Ishikawa (cell line): Measurements from ENCODE around the gene HHIP.

Source experiments
- CEBPB ChIP-seq: IDR thresholded peaks from 2 replicates; pipeline ENCODE4 v1.6.1; 2012
- CREB1 ChIP-seq: IDR thresholded peaks from 2 replicates; pipeline ENCODE4 v1.6.1; 2012; ENCODE audit warnings: low read depth
- EGR1 ChIP-seq: IDR thresholded peaks from 2 replicates; pipeline ENCODE4 v1.6.1; 2012
- EP300 ChIP-seq: IDR thresholded peaks from 2 replicates; pipeline ENCODE4 v1.6.1; 2012; ENCODE audit warnings: borderline replicate concordance
- FOXM1 ChIP-seq: IDR thresholded peaks from 2 replicates; pipeline ENCODE4 v1.6.1; 2012; ENCODE audit warnings: low read depth, borderline replicate concordance
- NFIC ChIP-seq: IDR thresholded peaks from 2 replicates; pipeline ENCODE4 v1.6.1; 2012
- RAD21 ChIP-seq: IDR thresholded peaks from 2 replicates; pipeline ENCODE4 v1.6.1; 2012; ENCODE audit warnings: low read depth
- TAF1 ChIP-seq: IDR thresholded peaks from 2 replicates; pipeline ENCODE4 v1.6.1; 2012; ENCODE audit warnings: low read depth, mild to moderate bottlenecking
- TCF12 ChIP-seq: IDR thresholded peaks from 2 replicates; pipeline ENCODE4 v1.6.1; 2012; ENCODE audit warnings: low read depth
- TEAD4 ChIP-seq: IDR thresholded peaks from 2 replicates; pipeline ENCODE4 v1.6.1; 2012
- YY1 ChIP-seq: IDR thresholded peaks from 2 replicates; pipeline ENCODE4 v1.6.1; 2012; ENCODE audit warnings: low read depth
- ZBTB7A ChIP-seq: IDR thresholded peaks from 2 replicates; pipeline ENCODE4 v1.6.1; 2012; ENCODE audit warnings: low read depth
- TF ChIP-seq, protein P1 (sequence below): IDR thresholded peaks from 2 replicates; pipeline ENCODE4 v1.6.1; 2012
- TF ChIP-seq, protein P2 (sequence below): IDR thresholded peaks from 2 replicates; pipeline ENCODE4 v1.6.1; 2012
- TF ChIP-seq, protein P3 (sequence below): IDR thresholded peaks from 2 replicates; pipeline ENCODE4 v1.6.1; 2012; ENCODE audit warnings: low read depth, mild to moderate bottlenecking

HHIP gene

DNA sequence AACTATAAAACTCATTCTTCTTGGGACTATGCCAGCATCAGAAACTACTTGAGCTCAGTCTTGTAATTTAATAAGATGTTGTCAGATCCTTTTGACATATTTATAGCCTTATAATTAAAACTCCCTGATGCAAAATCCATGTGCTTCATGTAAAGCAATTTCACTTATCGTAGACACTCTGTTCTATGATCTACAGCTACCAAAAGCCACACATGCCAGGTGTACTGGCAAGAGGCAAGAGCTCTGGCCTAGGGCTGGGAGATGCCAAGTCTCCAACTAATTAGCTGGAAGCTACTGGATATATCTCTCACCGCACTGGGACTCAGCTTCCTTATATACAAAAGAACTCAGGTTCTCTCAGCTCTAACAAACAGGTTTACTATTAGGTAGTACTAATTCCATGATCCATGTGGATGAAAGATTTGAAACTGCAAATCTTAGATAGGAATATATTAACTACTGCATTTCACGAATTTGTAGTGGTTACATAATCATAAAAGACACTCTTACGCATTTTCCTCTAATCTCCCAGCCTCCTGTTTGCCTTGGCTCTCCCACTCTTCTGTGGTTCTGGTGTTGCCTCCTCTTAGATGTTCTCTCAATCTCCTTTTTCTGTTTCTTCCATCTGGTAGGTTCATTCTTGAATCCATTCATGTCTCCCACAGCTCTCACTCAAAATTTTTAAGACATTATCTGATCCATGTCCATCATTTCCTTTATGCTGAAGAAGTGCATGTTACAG lies 103.0 kb downstream of the HHIP start:
- TF ChIP-seq RAD21, result no peak
- no peak for TF ChIP-seq CREB1
- TF ChIP-seq NFIC, result no peak
- TF ChIP-seq EP300, result no peak
- no peak for TF ChIP-seq CEBPB
- no peak for TF ChIP-seq TCF12
- TF ChIP-seq TEAD4, result no peak
- TF ChIP-seq TAF1, result no peak
- no peak for TF ChIP-seq YY1
- no peak for TF ChIP-seq ZBTB7A
- TF ChIP-seq, protein P1, sequence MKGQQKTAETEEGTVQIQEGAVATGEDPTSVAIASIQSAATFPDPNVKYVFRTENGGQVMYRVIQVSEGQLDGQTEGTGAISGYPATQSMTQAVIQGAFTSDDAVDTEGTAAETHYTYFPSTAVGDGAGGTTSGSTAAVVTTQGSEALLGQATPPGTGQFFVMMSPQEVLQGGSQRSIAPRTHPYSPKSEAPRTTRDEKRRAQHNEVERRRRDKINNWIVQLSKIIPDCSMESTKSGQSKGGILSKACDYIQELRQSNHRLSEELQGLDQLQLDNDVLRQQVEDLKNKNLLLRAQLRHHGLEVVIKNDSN, result no peak
- no peak for TF ChIP-seq EGR1
- no peak for TF ChIP-seq FOXM1
- TF ChIP-seq, protein P2, sequence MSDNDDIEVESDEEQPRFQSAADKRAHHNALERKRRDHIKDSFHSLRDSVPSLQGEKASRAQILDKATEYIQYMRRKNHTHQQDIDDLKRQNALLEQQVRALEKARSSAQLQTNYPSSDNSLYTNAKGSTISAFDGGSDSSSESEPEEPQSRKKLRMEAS, result no peak
- TF ChIP-seq, protein P3, sequence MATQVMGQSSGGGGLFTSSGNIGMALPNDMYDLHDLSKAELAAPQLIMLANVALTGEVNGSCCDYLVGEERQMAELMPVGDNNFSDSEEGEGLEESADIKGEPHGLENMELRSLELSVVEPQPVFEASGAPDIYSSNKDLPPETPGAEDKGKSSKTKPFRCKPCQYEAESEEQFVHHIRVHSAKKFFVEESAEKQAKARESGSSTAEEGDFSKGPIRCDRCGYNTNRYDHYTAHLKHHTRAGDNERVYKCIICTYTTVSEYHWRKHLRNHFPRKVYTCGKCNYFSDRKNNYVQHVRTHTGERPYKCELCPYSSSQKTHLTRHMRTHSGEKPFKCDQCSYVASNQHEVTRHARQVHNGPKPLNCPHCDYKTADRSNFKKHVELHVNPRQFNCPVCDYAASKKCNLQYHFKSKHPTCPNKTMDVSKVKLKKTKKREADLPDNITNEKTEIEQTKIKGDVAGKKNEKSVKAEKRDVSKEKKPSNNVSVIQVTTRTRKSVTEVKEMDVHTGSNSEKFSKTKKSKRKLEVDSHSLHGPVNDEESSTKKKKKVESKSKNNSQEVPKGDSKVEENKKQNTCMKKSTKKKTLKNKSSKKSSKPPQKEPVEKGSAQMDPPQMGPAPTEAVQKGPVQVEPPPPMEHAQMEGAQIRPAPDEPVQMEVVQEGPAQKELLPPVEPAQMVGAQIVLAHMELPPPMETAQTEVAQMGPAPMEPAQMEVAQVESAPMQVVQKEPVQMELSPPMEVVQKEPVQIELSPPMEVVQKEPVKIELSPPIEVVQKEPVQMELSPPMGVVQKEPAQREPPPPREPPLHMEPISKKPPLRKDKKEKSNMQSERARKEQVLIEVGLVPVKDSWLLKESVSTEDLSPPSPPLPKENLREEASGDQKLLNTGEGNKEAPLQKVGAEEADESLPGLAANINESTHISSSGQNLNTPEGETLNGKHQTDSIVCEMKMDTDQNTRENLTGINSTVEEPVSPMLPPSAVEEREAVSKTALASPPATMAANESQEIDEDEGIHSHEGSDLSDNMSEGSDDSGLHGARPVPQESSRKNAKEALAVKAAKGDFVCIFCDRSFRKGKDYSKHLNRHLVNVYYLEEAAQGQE, result no peak

DNA sequence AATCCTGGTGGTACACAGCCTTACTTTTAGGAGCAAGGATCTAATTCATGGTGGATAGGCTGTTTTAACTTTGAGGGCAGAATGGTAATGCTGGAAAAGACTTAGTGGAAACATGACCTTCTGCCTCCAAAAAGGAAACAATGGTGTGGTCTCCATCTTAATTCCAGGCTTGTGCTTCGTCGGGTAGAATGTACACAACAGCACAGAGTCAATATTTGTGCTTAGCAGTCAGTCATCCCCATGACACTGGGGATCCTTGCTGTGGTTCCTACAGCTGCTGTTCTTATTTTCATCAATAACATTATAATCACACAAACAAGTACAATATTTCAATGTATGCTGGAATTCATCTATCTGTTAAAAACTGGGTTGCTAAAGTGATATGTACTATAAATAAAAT lies 104.4 kb downstream of the HHIP start:
- TF ChIP-seq, protein P3, result no peak

DNA sequence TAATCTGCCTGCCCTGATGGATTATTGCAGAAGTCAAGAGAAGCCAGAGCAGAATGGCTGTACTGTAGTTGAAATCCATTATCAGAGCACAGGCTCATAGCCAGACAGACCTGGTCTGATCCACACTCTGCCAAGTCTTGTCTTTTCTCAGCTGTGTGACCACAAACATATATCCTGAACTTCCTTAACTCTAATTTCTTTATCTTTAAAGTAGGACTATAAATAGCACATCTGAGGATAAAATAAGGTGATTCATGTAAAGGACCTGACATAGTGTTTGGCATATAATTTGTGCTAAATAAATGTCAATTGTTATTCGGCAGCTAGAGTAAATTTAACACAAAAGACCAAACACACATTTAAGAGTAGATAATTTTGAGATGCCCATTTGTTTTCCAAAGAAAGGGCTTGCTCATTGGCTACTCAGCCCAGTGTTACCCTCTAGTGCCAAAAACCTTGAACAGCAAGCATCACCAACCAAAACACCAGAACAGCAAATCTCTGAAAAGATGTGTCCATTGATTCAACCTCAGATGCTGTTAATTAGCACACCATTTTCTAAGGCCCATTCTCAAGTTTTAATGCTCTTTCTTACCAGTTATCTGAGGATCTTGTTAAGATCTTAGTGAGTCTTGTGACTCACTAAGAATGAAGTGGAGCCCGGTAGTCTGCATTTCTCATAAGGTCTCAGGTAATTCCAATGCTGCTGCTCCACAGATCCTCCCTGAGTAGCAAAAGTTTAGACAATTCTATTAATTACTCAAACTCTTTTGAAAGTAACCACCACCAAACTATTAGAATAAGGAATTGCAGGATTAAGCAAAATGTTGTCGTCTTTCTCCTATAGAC lies 108.8 kb downstream of the HHIP start:
- TF ChIP-seq CEBPB (no peak), RAD21 (peak; percentile 86)

DNA sequence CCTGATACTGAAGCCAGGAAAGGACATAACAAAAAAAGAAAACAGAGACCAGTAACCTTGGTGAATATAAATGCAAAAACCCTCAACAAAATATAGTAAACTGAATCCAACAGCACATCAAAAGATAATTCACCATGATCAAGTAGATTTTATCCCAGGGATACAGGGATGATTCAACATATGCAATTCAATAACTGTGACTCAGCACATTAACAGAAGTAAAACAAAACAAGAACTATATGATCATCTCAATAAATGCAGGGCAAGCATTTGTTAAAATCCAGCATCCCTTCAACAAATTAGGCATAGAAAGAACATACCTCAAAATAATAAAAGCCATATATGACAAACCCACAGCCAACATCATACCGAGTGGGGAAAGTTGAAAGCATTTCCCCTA lies 112.0 kb downstream of the HHIP start:
- TF ChIP-seq, protein P3, result no peak
- TF ChIP-seq CREB1 (no peak), EP300 (no peak)

DNA sequence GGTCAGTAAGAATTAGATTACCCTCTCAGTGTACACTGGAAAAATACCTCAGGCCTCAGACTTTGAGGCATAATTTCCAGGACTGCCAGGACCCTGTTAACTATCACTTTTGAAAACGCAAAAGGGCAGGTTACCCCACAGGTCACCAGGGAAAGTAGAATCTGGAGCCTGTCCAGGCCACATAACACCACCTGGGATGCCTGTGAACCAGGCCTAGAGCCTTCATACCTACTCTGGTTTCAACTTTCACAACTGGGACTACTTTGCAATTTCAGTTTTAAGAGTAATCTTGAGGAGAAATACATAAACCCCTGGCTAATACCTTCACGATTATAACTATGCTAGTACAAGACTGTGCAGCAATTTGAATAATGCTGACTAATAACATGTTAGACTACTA lies 132.4 kb downstream of the HHIP start:
- TF ChIP-seq FOXM1, result no peak
- no peak for TF ChIP-seq EP300

DNA sequence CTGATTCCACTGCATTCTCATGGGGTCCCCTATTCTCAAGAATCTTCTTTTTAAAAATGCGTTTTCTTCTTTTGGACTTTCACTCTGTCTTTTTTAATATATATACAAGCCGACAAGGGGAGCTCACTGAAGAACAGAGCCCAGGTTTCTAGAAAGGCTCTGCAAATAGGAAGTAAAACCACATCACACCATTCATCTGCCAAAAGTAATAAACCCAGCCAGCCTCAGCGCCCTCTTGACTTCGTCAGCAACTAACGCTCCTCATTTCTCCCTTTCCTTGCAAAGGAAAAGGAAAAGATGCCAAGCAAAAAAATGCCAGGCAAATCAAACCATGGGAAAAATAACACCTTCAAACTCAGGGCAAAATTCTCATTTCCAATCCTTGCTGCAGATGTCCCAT lies 136.4 kb downstream of the HHIP start:
- no peak for TF ChIP-seq TEAD4
- TF ChIP-seq CEBPB, result no peak
- TF ChIP-seq NFIC, result no peak
- no peak for TF ChIP-seq EP300
- no peak for TF ChIP-seq TCF12
- TF ChIP-seq TAF1, result no peak
- no peak for TF ChIP-seq EGR1
- TF ChIP-seq, protein P3, result no peak
